ENCODE data around the gene PPIB. TPM values are rescaled to one million over a fixed set of nuclear protein-coding genes. Genes with fewer than 3 reads are reported as not detected.

The PPIB gene
- total RNA-seq, 1 donor, result 959 TPM

- peak within 1 kb of the TSS; percentile 62 for H3K4me3 ChIP-seq (ENCODE audit: low read depth, low read length)
- DNase-seq (ENCODE audit: low read depth), result no peak
- no peak for TF ChIP-seq CTCF (IDR thresholded peaks at IDR 0.05; ENCODE audit: insufficient read depth, low read depth, low read length)
Observed at GRCh38 chr15:64151727-64152506, 10.9 kb downstream of the PPIB start, which contains the start of gene SNX22. SNX22 (plus strand) TSS chr15:64151731; CDS start chr15:64151776, 45 bp downstream.

- no peak for TF ChIP-seq CTCF (IDR thresholded peaks at IDR 0.05; ENCODE audit: insufficient read depth, low read depth, low read length)
- DNase-seq (ENCODE audit: low read depth), result no peak
- no peak overlapping the region for H3K4me3 ChIP-seq (ENCODE audit: low read depth, low read length)
Observed at GRCh38 chr15:64149893-64150578, 12.8 kb downstream of the PPIB start.

- H3K4me3 ChIP-seq (ENCODE audit: low read depth, low read length), result no peak overlapping the region
- DNase-seq (ENCODE audit: low read depth), result no peak
- peak; percentile 33 for TF ChIP-seq CTCF (IDR thresholded peaks at IDR 0.05; ENCODE audit: insufficient read depth, low read depth, low read length)
Observed at GRCh38 chr15:64149424-64149823, 13.4 kb downstream of the PPIB start.

GRCh38 chr15:64148581-64148980, 14.2 kb downstream of the PPIB start:
- TF ChIP-seq CTCF (IDR thresholded peaks at IDR 0.05; ENCODE audit: insufficient read depth, low read depth, low read length), result no peak
- H3K4me3 ChIP-seq (ENCODE audit: low read depth, low read length), result no peak overlapping the region
- DNase-seq (ENCODE audit: low read depth), result no peak

DNA sequence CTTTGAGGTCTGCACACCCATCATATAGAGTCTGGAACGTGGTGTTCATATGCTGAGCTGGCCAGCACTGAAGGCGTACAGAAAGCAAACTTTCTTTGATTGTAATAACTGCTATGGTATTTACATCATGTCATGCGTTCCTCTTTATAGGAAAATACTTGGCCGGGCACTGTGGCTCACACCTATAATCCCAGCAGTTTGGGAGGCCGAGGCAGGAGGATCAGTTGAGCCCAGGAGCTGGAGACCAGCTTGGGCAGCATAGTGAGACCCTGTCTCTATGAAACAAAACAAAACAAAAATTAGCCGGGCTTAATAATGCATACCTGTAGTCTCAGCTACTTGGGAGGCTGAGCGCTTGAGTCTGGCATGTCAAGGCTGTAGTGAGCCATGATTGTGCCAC, 14.7 kb downstream of the PPIB start:
- no peak for TF ChIP-seq CTCF (IDR thresholded peaks at IDR 0.05; ENCODE audit: insufficient read depth, low read depth, low read length)
- no peak overlapping the region for H3K4me3 ChIP-seq (ENCODE audit: low read depth, low read length)
- no peak for DNase-seq (ENCODE audit: low read depth)

GRCh38 chr15:64146885-64147681, 15.7 kb downstream of the PPIB start:
- H3K4me3 ChIP-seq (ENCODE audit: low read depth, low read length), result no peak overlapping the region
- DNase-seq (ENCODE audit: low read depth), result no peak
- TF ChIP-seq CTCF (IDR thresholded peaks at IDR 0.05; ENCODE audit: insufficient read depth, low read depth, low read length), result no peak

All from fibroblast of villous mesenchyme (primary cell).